RWPE2 (cell line): ENCODE results near the gene TIMM22.

Experiments used
- ATAC-seq: fragments of 200-7000 bp; cut with Tn5 transposase; 3 replicates; pipeline ENCODE4 v1.9.1; 2021; ENCODE audit warnings: low read depth
- DNase-seq: peaks from one replicate; pipeline ENCODE4 v3.0.0-alpha.2; 2020; ENCODE audit warnings: low spot score
- H3K27ac ChIP-seq: fragments of 450-650 bp; 2 replicates; pipeline ENCODE4 v1.5.1; 2017; ENCODE audit warnings: mild to moderate bottlenecking; ENCODE audit not compliant: poor library complexity, severe bottlenecking
- H3K27me3 ChIP-seq: fragments of 250-450 bp; sonication (Bioruptor Pico); 2 replicates; pipeline ENCODE4 v1.5.1; 2021; ENCODE audit warnings: mild to moderate bottlenecking, moderate library complexity; ENCODE audit not compliant: insufficient read depth, poor library complexity, severe bottlenecking
- H3K36me3 ChIP-seq: fragments of 250-450 bp; sonication (Bioruptor Pico); 2 replicates; pipeline ENCODE4 v1.5.1; 2020; ENCODE audit warnings: low read depth, mild to moderate bottlenecking, moderate library complexity
- H3K4me1 ChIP-seq: fragments of 250-450 bp; sonication (Bioruptor Pico); 2 replicates; pipeline ENCODE4 v1.5.1; 2021; ENCODE audit warnings: mild to moderate bottlenecking, moderate library complexity; ENCODE audit not compliant: insufficient read depth, poor library complexity, severe bottlenecking
- H3K4me3 ChIP-seq: fragments of 250-450 bp; sonication (Bioruptor Pico); 2 replicates; pipeline ENCODE4 v1.5.1; 2021; ENCODE audit warnings: mild to moderate bottlenecking, moderate library complexity; ENCODE audit not compliant: severe bottlenecking
- H3K9me3 ChIP-seq: fragments of 250-450 bp; sonication (Bioruptor Pico); 2 replicates; pipeline ENCODE4 v1.5.1; 2021; ENCODE audit warnings: mild to moderate bottlenecking, moderate library complexity; ENCODE audit not compliant: severe bottlenecking
- TF ChIP-seq, protein P1 (sequence below): fragments of 450-650 bp; IDR thresholded peaks from one replicate; pipeline ENCODE4 v1.5.1; 2017; ENCODE audit warnings: mild to moderate bottlenecking, moderate library complexity; ENCODE audit not compliant: poor library complexity, severe bottlenecking

Gene TIMM22

DNA sequence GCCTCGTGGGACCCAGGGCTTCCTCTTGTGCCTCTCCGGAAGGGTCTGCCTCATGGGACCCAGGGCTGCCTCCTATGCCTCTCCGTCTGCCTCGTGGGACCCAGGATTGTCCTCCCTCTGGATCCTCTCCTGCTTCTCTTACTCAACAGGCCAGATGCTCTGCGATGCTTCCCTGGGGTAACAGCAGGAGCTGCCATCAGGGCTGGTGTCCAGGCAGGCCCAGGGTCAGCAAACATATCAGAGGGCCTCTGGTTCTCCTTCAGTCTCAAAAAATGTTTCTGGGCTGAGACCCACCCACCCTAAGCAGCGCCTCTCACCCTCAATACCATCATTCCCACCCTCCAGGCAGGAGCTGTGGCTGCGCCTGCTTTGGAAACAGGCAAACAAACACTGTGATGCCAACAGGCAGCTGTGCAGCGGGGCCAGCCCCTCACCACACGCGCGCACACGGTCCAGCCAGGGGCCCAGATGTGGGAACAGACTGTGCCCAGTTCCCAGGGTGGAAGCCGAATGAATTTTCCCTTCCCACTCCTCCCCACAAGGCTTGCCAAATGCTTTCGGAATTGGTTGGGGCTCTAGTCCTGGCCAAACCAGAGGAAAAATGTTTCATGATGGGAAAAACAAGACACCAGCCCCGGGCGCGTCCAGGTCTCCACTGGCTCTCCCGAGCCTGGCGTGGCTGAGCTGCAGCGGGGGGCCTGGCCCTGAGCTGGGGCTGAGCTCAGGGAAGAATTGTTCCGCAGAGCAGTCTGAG is 11.3 kb downstream of the TIMM22 start:
- Histone ChIP-seq H3K4me3 (no peak overlapping the region), H3K27me3 (no peaks in the 10 kb centered on the region), H3K4me1 (no peaks in the 10 kb centered on the region), H3K27ac (no peak overlapping the region), H3K9me3 (no peaks in the 10 kb centered on the region), H3K36me3 (peaks cover 21% of the 10 kb centered on the region)
- ATAC-seq (no peak), DNase-seq (peak; percentile 65)
- TF ChIP-seq, protein P1, sequence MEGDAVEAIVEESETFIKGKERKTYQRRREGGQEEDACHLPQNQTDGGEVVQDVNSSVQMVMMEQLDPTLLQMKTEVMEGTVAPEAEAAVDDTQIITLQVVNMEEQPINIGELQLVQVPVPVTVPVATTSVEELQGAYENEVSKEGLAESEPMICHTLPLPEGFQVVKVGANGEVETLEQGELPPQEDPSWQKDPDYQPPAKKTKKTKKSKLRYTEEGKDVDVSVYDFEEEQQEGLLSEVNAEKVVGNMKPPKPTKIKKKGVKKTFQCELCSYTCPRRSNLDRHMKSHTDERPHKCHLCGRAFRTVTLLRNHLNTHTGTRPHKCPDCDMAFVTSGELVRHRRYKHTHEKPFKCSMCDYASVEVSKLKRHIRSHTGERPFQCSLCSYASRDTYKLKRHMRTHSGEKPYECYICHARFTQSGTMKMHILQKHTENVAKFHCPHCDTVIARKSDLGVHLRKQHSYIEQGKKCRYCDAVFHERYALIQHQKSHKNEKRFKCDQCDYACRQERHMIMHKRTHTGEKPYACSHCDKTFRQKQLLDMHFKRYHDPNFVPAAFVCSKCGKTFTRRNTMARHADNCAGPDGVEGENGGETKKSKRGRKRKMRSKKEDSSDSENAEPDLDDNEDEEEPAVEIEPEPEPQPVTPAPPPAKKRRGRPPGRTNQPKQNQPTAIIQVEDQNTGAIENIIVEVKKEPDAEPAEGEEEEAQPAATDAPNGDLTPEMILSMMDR: no peak

DNA sequence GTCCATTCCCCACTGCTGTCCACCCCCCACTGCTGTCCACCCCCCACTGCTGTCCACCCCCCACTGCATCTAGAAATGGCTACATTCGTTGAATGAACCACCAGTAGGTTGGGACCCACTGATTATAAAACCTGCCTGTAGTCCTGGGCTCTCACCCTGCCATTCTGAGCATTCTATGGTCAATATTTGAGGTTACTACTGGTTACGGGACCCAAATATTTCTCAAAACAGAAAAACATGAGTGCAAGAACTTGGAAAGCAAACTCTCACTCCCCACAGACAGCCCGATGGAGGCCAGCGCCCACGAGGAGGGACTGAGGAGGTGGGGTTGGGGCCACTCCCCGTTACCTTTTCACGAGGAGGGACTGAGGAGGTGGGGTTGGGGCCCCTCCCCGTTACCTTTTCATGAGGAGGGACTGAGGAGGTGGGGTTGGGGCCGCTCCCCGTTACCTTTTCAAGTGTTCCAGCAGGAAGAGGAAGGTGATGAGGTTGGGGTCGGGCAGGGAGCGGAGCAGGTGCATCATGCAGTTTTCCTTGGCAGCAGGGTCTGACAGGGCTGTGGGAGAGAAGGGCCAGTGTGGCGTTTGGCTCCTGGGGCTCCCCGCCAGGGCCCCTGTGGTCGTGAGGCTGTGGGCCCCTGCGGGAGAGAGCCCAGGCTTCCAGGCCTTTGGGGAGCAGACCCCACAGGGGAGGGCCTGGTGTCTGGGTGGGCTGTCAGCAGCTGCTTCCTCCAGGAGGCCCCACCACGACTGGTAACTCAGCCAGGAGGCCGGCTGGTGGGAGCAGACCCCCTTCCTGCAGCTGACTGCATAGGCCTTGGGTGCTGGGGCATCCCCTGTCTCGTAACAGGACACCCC is 12.5 kb downstream of the TIMM22 start:
- TF ChIP-seq, protein P1: no peak
- Histone ChIP-seq H3K4me3 (no peak overlapping the region), H3K27ac (no peak overlapping the region), H3K9me3 (no peaks in the 10 kb centered on the region), H3K27me3 (no peaks in the 10 kb centered on the region), H3K4me1 (no peaks in the 10 kb centered on the region), H3K36me3 (peaks cover 20% of the 10 kb centered on the region; the same call in 1 of the 2 replicates)
- ATAC-seq (no peak), DNase-seq (no peak)

DNA sequence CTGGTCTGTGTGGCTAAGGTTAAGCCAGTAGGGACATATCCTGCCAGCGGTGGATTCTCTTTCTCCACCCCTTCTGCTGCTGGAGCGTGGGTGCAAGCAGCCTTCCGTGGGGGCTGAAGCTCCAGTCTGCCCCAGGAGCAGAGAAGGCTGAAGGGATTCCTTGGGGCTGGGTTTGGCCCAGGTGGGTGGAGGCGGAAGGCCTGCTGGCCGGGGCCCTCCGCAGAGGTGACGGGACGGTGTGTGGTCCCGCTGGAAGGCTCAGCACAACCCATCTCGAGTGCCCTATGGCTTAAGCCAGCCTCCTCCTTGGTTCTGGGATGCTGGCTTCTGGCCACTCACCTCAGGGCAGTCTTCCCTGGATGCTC is 13.1 kb downstream of the TIMM22 start:
- DNase-seq (peak; percentile 51), ATAC-seq (no peak; the same call in 2 of the 3 replicates)
- Histone ChIP-seq H3K4me3 (no peak overlapping the region), H3K27me3 (no peaks in the 10 kb centered on the region), H3K4me1 (no peaks in the 10 kb centered on the region), H3K9me3 (no peaks in the 10 kb centered on the region), H3K36me3 (peaks cover 20% of the 10 kb centered on the region; the same call in 1 of the 2 replicates), H3K27ac (no peak overlapping the region)
- TF ChIP-seq, protein P1: no peak

DNA sequence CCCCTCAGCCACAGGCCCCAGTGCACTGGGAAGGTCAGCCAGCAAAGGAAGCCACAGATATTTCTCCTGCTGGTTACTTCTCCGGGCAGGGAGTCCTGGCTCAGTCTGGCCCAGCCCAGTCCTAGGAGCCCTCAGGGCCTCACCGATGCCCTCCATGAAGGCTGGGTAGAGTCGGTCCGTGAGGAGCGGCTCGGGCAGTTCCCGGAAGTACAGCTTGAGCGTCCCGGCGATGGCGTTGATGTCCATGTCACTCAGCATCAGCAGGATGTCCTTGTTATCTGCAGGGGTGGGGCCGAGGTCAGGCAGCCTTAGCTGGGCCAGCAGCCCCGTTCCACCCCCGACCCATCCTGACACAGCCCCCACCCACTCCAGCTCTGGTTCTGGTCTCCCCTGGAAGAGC is 13.7 kb downstream of the TIMM22 start:
- Histone ChIP-seq H3K36me3 (peaks cover 16% of the 10 kb centered on the region; the same call in 1 of the 2 replicates), H3K27ac (no peak overlapping the region), H3K9me3 (no peaks in the 10 kb centered on the region), H3K4me1 (no peaks in the 10 kb centered on the region), H3K4me3 (no peak overlapping the region), H3K27me3 (no peaks in the 10 kb centered on the region)
- DNase-seq (peak; percentile 45), ATAC-seq (no peak)
- TF ChIP-seq, protein P1: no peak

DNA sequence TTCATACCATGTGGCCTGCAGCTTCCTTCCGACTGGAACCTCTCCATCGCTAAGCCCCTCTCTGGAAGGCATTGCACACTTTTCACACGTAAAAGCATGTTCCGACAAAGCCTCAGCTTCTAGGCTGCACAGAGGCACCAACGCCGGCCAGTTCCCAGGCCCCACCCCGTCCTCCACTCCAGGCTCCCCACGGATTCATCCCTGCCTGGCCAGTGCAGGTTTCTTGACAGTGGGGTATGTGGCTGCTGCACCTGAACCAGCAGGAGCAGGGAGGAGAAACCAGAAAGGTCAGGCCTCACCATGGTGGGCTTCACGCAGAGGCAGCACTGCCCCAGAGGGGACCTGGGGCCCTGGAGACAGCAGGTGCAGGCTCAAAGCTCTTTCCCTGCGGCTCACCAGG is 14.2 kb downstream of the TIMM22 start:
- ATAC-seq (peak; percentile 6; the same call in 1 of the 3 replicates), DNase-seq (no peak)
- Histone ChIP-seq H3K27ac (no peak overlapping the region), H3K27me3 (no peaks in the 10 kb centered on the region), H3K36me3 (peaks cover 11% of the 10 kb centered on the region; the same call in 1 of the 2 replicates), H3K4me1 (no peaks in the 10 kb centered on the region), H3K9me3 (no peaks in the 10 kb centered on the region), H3K4me3 (no peak overlapping the region)
- TF ChIP-seq, protein P1: no peak
